LHCN-M2 (cell line): ENCODE results near the gene FBN3. TPM values are rescaled to one million over a fixed set of nuclear protein-coding genes. Genes with fewer than 3 reads are reported as not detected.
"Not testable (repeated sequence)": the region's sequence is repeated elsewhere in the genome, so short reads cannot be mapped to it uniquely, and the experiment has no call there.

Experiments
- DNase-seq: peaks from one replicate; pipeline ENCODE4 v3.0.0-alpha.2; 2012; ENCODE audit warnings: low read depth
- total RNA-seq: library from RNA; depleted of rRNA; stranded (reverse); fragments of >200 nt; gene quantifications from 2 replicates; pipeline ENCODE4 v1.2.3, GENCODE V29; 2014

FBN3 gene
- total RNA-seq, 1 experiment from 2014 or later: not detected

DNA sequence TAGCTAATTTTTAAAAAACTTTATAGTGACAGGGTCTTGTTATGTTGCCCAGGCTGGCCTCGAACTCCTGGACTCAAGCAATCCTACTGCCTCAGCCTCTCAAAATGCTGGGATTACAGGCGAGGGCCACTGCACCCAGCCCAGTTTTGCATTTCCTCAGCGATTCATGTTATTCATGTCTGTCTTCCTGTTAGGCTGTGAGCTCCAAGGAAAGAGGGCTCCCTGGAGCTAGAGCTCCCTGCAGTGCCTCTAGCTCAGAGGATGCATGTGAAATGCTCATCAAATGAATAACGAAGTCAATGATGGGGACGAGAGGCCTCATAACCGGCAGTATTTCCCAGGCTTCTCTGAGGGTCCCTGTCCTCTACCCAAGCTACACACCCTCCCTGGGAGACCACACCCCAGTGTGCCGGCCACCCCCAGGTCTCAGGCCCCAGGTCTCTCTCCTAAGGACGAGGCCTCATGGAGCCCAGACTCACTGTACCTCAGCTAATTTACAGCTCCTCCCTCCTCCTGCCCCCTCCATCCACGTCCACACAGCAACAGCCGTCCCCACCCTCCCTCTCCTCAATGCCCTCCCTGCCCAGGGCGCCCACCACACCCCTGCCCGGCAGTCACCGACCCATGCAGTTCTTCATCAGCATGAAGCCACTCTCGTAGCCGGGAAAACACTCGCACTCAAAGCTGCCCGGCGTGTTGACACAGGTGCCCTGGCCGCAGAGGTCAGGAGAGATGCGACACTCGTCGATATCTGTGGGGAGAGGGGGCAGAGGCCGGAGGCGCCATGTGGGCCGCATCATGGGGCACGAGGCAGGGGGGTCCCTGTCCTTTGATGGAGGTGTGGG is 28.5 kb downstream of the FBN3 start:
- DNase-seq: no peak

DNA sequence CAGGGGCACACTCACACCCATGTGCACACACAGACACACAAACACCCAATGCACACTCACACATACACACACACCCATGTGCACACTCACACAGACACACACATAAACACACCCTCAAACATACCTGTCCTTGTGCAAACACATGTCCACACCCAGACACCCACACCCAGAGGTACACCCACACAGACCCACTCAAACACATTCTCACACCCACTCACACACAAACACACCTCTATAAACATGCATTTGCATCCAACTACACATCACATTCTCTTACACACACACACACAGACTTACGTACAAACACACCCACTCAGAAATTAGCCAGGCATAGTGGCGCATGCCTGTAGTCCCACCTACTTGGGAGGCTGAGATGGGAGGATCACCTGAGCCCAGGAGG is 31.4 kb downstream of the FBN3 start:
- no peak for DNase-seq

DNA sequence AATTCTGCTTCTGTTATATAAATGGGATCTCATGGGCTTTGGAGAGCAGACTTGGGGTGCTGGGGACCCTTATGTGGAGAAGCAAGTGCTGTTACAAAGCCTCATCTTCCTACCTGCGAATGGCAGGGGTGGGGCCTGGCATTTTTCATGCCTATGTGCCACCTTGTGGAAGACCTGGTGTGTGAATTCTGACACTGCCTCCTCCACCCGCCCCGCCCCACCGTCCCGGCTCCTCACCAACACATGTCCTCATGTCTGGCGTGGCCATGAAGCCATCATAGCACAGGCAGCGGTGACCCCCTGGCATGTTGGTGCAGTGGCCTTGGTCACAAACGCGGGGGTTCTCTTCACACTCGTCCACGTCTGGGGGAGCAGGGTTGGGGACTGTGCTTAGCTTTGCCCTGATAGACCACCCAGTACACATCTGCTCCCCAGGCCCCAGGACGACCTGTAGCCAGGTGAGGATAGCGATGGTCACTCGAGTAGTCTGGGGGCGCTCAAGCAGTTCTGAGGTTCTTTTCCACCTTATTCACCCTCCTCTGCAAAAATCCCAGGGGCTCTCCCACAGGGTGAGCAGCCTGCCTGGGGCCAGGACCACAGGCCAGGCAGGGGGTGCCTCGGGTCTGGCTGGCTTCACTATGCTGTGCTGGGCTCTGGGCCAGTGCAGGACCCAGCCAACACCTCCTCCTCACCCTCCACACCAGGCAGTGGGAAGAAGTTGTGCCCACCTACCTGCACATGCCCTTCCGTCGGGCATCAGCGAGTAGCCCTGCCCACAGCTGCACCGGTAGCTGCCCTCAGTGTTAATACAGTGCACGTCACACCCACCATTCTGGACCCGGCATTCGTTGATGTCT is 32.7 kb downstream of the FBN3 start:
- DNase-seq: no peak

DNA sequence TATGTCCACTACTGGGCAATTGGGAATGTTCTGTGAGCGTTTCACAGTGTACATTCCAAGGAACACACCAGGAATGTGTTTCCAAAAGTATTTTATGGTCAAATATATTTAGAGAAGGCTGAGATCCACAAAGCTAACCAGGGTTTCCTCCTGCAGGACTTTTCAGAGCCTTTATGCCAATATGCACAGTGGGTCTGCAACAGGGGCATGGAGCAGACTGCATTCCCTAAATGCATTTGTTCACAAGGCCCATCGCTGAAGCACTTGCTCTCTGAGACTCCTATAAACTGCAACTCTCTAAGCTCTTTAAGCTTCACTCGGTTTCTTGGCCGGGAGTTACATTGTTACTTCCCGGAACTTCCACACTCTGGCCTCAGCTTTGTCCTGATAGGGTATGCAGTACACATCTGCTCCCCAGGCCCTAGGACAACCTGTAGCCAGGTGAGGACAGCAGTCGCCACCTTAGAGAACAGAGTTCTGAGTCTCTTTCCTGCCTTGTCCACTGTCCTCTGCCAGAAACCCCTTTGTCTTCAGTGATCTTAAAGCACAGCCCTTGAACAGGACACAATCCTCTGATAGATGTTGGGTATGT is 33.5 kb downstream of the FBN3 start:
- DNase-seq: no peak

DNA sequence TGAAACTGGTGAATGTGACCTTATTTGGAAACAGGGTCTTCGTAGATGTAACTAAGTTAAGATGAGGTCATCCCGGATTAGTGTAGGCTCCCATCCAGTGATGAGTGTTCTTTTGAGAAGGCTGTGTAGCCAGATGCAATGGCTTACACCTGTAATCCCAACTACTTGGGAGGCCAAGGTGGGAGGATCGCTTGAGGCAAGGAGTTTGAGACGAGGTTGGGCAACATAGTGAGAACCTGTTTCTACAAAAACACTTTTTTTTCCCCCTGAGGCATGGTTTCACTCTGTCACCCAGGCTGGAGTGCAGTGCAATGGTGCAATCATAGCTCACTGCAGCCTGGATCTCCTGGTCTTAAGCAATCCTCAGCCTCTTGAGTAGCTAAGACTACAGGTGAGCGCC is 36.4 kb downstream of the FBN3 start:
- DNase-seq: no peak

DNA sequence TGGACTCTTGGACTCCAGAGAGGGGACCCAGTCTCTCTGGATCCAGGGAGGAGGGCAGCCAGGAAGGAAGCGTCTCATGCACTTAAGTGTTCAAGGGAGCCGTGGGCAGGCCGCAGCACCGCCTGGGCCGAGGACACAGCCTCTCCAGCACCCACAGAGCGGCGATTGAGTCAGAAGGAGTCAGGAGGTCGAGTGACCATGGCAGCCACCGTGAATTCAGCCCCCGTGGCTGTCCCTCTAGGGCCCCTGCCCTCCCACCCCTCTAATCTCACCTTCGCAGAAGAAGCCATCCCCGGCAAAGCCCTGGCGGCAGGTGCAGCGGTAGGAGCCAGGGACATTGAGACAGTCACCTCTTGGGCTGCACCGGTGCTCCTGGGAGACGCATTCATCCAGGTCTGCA is 38.0 kb downstream of the FBN3 start:
- DNase-seq: no peak

DNA sequence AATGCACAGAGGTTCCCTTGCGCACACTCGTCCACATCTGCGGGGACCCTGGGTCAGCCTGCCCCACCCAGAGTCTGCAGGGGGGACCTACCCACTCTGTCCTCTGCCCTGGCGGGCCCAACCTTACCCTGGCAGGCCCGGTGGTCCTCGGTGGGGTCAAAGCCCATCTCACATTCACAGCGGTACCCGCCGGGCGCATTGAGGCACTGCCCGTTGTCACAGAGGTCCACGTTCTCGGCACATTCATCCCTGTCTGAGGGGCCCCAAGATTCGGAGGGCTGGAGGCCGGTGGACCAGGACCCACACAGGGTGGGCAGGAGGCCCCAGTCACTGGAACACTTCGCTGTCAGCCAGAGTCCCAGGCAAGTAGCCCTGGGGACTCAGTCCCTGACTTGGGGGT is 38.5 kb downstream of the FBN3 start:
- no peak for DNase-seq

DNA sequence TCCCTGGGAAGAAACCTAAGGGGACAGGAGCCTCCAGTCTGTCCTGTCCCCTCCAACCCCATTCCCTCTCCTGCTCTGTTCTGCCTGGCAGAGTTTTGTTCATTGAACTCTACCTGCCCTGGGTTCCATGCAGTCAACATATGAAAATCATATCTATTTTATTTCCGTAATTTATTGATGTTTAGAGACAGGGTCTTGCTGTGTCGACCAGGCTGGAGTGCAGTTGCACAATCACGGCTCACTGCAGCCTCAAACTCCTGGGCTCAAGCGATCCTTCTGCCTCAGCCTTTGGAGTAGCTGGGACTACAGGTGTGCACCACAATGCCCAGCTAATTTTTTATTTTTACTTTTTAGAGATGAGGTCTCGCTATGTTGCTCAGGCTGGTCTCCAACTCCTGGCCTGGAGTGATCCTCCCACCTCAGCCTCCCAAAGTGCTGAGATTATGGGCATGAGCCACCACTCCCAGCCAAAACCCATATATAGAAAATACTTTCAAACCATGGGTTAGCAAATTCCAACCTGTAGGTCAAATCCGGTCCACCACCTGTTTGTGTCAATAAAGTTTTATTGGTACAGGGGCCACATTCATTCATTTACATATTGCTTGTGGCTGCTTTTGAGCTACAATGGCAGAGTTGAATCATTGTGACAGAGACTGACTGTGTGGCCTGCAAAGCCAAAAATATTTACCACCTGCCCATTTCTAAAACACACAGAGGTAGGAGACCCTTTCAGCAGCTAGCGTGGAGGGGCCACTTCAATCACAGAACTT is 39.3 kb downstream of the FBN3 start:
- DNase-seq: no peak

DNA sequence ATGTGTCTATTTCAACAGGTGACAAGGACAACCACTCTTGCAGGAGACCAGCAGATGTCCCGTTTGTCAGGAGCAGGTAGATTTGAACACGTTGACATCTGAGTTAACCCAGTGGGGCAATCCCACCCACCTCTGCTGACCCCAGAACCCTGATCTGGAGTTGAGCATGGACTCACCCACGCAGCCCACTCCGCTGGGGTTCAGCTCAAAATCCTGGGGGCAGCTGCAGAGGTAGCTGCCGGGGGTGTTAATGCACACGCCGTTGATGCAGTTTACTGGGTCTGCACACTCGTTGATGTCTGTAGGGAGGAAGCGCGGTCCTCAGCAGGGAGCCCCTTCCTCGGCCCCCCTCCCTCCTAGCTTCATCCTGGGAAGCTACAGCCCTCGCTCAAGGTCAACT is 39.9 kb downstream of the FBN3 start:
- no peak for DNase-seq

DNA sequence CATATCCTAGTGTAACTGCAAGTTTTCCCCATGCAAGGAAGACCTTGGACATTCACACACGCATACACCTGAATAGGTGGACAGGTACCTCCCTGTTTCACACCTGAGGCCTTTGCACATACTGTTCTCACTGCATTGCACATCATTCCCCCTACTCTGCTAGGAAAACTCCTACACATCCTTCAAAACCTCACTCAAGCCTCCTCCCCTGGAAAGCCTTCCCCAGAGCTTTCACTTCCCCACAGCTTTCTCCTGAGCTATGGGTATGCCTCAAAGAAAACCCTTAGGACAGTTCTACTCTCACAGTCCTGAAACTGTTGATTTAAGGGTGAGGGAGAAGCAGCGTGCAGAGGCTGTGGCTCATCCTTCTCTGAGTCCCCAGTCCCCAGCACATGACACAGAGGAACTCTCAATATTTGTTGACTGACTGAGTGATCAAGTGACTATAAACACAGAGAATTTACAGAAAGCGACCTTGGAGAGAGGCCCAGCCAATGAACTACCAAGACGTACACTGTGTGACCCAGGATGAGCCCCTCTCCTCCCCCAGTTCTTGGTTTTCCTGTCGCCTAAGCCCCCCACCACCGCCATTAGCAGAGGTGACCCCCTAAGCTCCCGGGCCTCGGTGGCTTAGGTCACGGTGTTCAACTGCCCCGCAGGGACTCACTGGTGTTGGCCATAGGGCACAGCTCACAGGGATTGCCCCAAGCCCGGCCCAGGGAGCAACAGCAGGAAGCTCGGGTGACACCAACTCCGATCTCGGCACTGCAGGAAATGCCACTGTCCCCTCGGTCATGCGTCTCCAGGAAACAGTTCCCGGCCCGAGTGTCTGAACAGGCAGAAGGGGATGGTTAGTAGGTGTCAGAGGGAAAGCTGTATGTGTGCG is 40.6 kb downstream of the FBN3 start:
- DNase-seq: no peak

DNA sequence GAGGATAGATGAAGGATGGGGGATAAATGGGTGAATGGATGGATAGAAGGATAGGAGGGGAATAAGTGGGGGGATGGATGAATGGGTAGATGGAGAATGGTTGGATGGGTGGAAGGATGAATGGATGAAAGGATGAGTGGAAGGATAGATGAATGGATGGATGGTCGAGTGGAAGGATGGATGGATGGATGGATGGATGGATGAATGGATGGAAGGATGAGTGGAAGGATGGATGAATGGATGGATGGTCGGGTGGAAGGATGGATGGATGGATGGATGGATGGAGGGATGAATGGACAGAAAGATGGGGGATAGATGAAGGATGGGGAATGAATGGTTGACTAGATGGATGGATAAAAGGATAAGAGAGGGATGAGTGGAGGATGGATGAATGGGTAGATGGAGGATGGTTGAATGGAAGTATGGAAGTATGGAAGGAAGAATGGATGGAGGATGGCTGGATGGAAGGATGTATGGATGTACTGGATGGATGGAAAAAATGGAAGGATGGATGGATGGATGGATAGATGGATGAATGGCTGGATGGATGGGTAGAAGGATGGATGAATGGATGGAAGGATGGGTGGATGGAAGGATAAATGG is 42.0 kb downstream of the FBN3 start:
- no peak for DNase-seq

DNA sequence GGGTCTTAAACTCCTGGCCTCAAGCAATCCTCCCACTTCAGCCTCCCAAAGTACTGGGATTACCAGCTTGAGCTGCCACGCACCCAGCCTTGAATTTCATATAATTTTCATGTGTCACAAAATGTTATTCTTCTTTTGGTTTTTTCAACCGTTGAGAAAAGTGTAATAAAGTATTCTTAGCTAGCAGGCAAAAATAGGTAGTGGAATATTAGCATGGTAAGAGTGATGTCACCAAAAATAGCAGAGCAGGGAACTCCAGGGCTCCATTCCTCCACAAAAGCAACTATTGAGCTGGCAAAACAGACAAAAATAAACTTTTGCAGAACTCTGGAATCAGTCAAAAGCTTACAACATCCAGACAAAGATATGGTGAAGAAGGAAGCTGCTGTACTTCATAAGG is 43.9 kb downstream of the FBN3 start:
- DNase-seq: no peak

DNA sequence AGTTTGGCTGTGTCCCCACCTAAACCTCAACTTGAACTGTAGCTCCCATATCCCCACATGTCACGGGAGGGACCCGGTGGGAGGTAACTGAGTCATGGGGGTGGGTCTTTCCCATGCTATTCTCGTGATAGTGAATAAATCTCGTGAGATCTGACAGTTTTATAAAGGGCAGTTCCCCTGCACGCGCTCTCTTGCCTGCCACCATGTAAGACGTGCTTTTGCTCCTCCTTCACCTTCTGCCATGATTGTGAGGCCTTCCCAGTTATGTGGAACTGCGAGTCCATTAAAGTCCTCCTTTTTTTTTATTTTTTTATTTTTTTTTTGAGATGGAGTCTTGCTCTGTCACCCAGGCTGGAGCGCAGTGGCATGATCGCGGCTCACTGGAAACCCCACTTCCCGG is 47.5 kb downstream of the FBN3 start:
- DNase-seq: not testable (repeated sequence)

DNA sequence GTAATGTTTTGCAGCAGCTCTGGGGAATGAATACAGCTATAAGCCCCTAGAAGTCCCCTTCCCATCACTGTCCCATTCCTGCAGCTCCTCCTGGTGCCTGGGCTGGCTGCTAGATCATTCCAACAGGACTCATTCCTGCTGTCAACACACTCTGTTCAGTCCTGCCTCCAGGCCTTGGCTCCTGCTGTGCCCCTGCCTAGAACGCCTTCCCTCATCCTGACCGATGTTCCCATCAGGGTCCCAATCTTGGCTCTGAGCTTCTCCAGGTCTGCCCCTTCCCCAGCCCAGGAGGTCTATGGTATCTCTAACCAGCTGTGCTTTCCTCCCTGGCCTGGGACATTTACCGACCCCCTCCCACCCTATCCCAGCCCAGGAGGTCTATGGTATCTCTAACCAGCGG is 48.1 kb downstream of the FBN3 start:
- DNase-seq: no peak

DNA sequence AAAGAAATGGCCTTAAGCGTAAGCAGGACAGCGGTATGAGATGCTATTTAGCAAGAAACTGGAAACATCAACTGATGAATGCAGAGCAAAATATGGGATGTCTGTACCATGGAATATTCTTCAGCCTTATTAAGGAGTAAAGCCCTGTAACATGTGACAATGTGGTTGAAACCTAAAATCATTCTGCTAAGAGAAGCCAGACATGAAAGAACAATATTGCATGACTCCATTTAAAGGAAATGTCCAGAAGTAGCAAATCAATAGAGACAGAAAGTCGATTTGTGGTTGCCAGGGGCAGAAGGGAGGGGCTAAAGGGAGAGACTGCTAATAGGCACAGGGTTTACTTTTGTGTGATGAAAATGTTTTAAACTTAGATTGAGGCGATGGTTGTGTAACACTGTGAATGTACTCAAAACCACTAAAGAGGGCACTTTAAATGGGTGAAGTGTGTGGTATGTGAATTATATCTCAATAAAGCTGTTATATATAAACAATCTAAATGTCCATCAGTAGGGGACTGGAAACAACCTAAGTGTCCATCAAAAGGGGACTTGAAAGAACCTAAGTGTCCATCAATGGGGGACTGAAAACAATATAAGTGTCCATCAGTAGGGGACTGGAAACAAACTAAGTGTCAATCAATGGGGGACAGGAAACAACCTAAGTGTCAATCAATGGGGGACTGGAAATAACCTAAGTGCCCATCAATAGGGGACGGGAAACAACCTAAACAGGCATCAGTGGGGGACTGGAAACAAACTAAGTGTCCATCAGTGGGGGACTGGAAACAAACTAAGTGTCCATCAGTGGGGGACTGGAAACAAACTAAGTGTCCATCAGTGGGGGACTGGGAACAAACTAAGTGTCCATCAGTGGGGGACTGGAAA is 51.5 kb downstream of the FBN3 start:
- no peak for DNase-seq

DNA sequence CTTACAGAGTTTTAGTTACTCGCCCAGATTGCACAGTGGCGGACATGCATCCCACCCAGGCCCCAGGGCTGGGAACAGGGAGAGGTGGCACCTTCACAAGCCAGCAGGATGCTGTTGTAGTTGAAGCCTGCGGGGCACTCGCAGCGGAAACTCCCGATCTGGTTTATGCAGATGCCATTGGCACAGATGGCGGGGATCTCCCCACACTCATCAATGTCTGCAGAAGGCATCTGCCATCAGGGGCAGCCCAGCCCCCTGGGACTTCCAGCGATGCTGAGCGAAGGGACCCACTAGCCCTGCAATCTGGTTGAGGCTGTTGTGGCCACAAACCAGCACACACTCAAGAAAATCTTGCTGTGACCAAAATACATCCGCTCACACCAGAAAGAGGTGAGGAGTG is 52.2 kb downstream of the FBN3 start:
- DNase-seq: no peak

DNA sequence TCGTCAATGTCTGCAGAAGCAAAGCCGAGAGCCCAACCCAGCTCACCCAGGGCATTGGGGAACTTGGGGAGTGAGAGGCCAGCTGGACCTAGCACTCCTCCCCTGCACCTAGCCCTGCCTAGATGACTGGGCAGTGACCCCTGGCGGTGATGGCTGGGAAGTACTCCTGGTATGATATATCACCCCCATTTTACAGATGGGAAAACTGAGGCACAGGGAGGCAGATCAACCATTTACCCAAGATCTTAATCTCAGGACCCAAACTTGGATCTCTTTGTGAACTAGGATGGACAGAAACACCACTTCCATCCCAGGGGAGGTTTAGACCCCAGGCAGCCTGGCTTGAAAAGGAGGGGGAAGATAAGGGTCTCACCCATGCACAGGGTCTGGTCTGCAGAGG is 53.3 kb downstream of the FBN3 start:
- no peak for DNase-seq

DNA sequence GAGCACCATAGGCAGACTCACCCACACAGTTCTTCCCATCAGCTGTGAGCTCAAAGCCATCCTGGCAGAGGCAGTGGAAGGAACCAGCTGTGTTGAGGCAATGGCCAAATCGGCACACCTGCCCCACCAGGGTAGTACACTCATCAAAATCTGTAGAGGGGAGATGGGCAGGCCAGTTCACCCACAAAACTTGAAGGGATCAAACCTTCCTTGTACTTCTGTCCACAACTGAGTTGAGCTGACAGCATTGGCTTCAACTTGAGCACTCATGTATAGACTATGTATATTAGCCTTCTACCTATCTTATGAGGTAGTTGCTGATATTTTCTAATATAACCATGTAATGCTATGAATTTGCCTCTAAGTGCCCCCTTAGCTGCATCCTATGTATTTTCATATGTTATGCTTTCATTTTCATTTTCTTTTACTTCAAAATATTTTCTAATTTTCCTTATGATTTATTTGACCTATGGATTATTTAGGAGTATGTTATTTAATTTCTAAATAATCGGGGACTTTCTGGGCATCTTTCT is 54.0 kb downstream of the FBN3 start:
- DNase-seq: no peak

DNA sequence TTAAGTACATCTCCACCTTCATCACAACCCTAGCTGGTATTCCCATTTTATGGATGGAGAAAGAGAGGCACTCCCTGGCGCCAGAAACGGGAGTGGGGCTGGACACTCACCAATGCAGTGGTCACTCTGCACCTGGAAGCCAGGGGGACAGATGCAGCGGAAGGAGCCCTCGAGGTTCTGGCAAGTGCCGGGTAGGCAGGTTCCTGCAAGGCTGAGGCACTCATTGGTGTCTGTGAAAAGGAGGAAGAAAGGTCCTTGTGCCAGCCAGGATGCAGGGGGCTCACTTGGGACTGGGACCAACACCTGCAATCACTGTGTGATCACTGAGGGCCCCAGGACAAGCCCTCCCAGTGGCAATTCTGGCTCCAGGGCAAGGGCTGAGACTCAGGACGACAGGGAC is 55.1 kb downstream of the FBN3 start:
- no peak for DNase-seq
